AG20443 (cell line): ENCODE data around the gene TMEM92.
"Not testable (repeated sequence)": the region's sequence is repeated elsewhere in the genome, so short reads cannot be mapped to it uniquely, and the experiment has no call there.

Source experiments
- DNase-seq: peaks from one replicate; pipeline ENCODE4 v3.0.0; 2012; ENCODE audit warnings: low spot score, mixed read lengths

The TMEM92 gene

GRCh38 chr17:50301891-50302584 lies 27.8 kb downstream of the TMEM92 start:
- DNase-seq, result no peak

GRCh38 chr17:50303051-50303450 lies 28.8 kb downstream of the TMEM92 start:
- no peak for DNase-seq

GRCh38 chr17:50303596-50303995 lies 29.3 kb downstream of the TMEM92 start:
- DNase-seq, result no peak

- DNase-seq, result no peak
These were observed 30.6 kb downstream of the TMEM92 start for GRCh38 chr17:50304781-50305404.

GRCh38 chr17:50307654-50308053 lies 33.4 kb downstream of the TMEM92 start:
- DNase-seq, result no peak

- no peak for DNase-seq
These were observed 34.4 kb downstream of the TMEM92 start for GRCh38 chr17:50308666-50309065.

- DNase-seq, result no peak
These were observed 36.3 kb downstream of the TMEM92 start for GRCh38 chr17:50310455-50311111.

- DNase-seq, result no peak
These were observed 36.8 kb downstream of the TMEM92 start for GRCh38 chr17:50311112-50311460.

- DNase-seq, result no peak
These were observed 37.2 kb downstream of the TMEM92 start for GRCh38 chr17:50311483-50311882.

GRCh38 chr17:50312308-50312707 lies 38.0 kb downstream of the TMEM92 start:
- DNase-seq, result no peak

GRCh38 chr17:50314456-50315011 lies 40.3 kb downstream of the TMEM92 start:
- DNase-seq, result no peak

- no peak for DNase-seq
These were observed 41.8 kb downstream of the TMEM92 start for GRCh38 chr17:50316016-50316587.

GRCh38 chr17:50316660-50317059 lies 42.4 kb downstream of the TMEM92 start:
- DNase-seq, result not testable (repeated sequence)

- no peak for DNase-seq
These were observed 42.9 kb downstream of the TMEM92 start for GRCh38 chr17:50317121-50317520.

GRCh38 chr17:50318501-50319285 lies 44.4 kb downstream of the TMEM92 start:
- no peak for DNase-seq

- no peak for DNase-seq
These were observed 45.2 kb downstream of the TMEM92 start for GRCh38 chr17:50319306-50320004.

GRCh38 chr17:50322271-50322670 lies 48.0 kb downstream of the TMEM92 start:
- no peak for DNase-seq

GRCh38 chr17:50323060-50323459 lies 48.8 kb downstream of the TMEM92 start:
- no peak for DNase-seq

- no peak for DNase-seq
These were observed 51.6 kb downstream of the TMEM92 start for GRCh38 chr17:50325906-50326305.

GRCh38 chr17:50326831-50327364 lies 52.6 kb downstream of the TMEM92 start:
- no peak for DNase-seq
